GM12864 (cell line): Measurements from ENCODE around the gene GH1.
"Not testable (repeated sequence)": the region's sequence is repeated elsewhere in the genome, so short reads cannot be mapped to it uniquely, and the experiment has no call there.

ENCODE experiments used
- DNase-seq: peaks from one replicate; pipeline ENCODE4 v3.0.0-alpha.2; 2011; ENCODE audit warnings: low read depth
- H3K4me3 ChIP-seq: 2 replicates; pipeline ENCODE4 v1.5.1; 2011; ENCODE audit warnings: mild to moderate bottlenecking, low read depth, low read length, control low read depth
- CTCF ChIP-seq: IDR thresholded peaks from 2 replicates; pipeline ENCODE4 v1.5.1; 2011; ENCODE audit warnings: low read depth, mild to moderate bottlenecking, moderate library complexity, low read length, control low read depth, inconsistent platforms; ENCODE audit errors: missing control alignments

GH1 gene

GRCh38 chr17:63918789-63919305, at the start of gene GH1:
Gene GH1, minus strand, starts transcription at chr17:63918839. Its CDS starts 63 bp downstream, at chr17:63918776.
- DNase-seq, H3K4me3 ChIP-seq: not testable (repeated sequence)

GRCh38 chr17:63967953-63968352, 49.3 kb upstream of the GH1 start:
- TF ChIP-seq CTCF = no peak
- no peak for DNase-seq
- no peak overlapping the region for H3K4me3 ChIP-seq

- no peak for TF ChIP-seq CTCF
- H3K4me3 ChIP-seq = no peak overlapping the region
- DNase-seq = no peak
These were observed 48.1 kb upstream of the GH1 start for GRCh38 chr17:63966646-63967264.

- no peak overlapping the region for H3K4me3 ChIP-seq
- DNase-seq = no peak
- TF ChIP-seq CTCF = no peak
These were observed 44.5 kb upstream of the GH1 start for GRCh38 chr17:63963123-63963522.

- no peak for DNase-seq
- no peak for TF ChIP-seq CTCF
- no peak overlapping the region for H3K4me3 ChIP-seq
These were observed 43.7 kb upstream of the GH1 start for GRCh38 chr17:63962298-63962744.

- DNase-seq = no peak
- TF ChIP-seq CTCF = no peak
- no peak overlapping the region for H3K4me3 ChIP-seq
These were observed 42.9 kb upstream of the GH1 start for GRCh38 chr17:63961355-63962212.

GRCh38 chr17:63960430-63960829, 41.8 kb upstream of the GH1 start:
- no peak for TF ChIP-seq CTCF
- H3K4me3 ChIP-seq = no peak overlapping the region
- DNase-seq = no peak
